ENCODE data around the gene SHROOM1. TPM values are rescaled to one million over a fixed set of nuclear protein-coding genes. Genes with fewer than 3 reads are reported as not detected.

Gene SHROOM1
- polyA plus RNA-seq, 1 donor from 2014 or later: 1.8 TPM

- H2AFZ ChIP-seq (ENCODE audit: low read depth, low read length): no peak overlapping the region
- no peaks in the 10 kb centered on the region for H3K9me2 ChIP-seq (ENCODE audit: insufficient read depth, low read length)
- H4K20me1 ChIP-seq (ENCODE audit: insufficient read depth): no peaks in the 10 kb centered on the region
- H3K9me3 ChIP-seq (ENCODE audit: low read length): no peaks in the 10 kb centered on the region
- H3K4me2 ChIP-seq (ENCODE audit: low read length): no peak overlapping the region
- H3K9ac ChIP-seq (ENCODE audit: low read length): no peak overlapping the region
- H3K4me3 ChIP-seq (ENCODE audit: low read length): no peak overlapping the region
- H3F3A ChIP-seq (ENCODE audit: insufficient read depth, low read length, poor library complexity, severe bottlenecking): no peaks in the 10 kb centered on the region
- peaks cover 4% of the 10 kb centered on the region for H3K27me3 ChIP-seq (ENCODE audit: insufficient read depth, low read depth, low read length)
- peaks cover 29% of the 10 kb centered on the region for H3K79me2 ChIP-seq (replicated peaks; ENCODE audit: insufficient read depth, low read length)
- TF ChIP-seq POLR2AphosphoS5 (IDR thresholded peaks at IDR 0.05): no peak
- no peak for TF ChIP-seq REST (IDR thresholded peaks at IDR 0.05; ENCODE audit: borderline replicate concordance)
- TF ChIP-seq SMC3 (conservative IDR thresholded peaks at IDR 0.05; ENCODE audit: poor library complexity): no peak
- no peak for TF ChIP-seq MXI1 (conservative IDR thresholded peaks at IDR 0.05; ENCODE audit: poor library complexity, severe bottlenecking)
- TF ChIP-seq RAD21 (conservative IDR thresholded peaks at IDR 0.05): no peak
- TF ChIP-seq TAF1 (IDR thresholded peaks at IDR 0.05; ENCODE audit: low read depth): no peak
- TF ChIP-seq EZH2 (IDR thresholded peaks at IDR 0.05; ENCODE audit: borderline replicate concordance, insufficient read depth, low read length, poor library complexity, severe bottlenecking): no peak
- TF ChIP-seq EP300 (conservative IDR thresholded peaks at IDR 0.05; ENCODE audit: poor library complexity, severe bottlenecking): no peak
- no peak for TF ChIP-seq CTCF (IDR thresholded peaks at IDR 0.05; ENCODE audit: poor library complexity, severe bottlenecking)
- no peak overlapping the region for H3K27ac ChIP-seq (ENCODE audit: low read length)
- H3K36me3 ChIP-seq (ENCODE audit: insufficient read depth, low read length): no peaks in the 10 kb centered on the region
Observed at GRCh38 chr5:132773114-132773513, 57.3 kb downstream of the SHROOM1 start.

GRCh38 chr5:132772291-132773070 is 58.0 kb downstream of the SHROOM1 start:
- H3K36me3 ChIP-seq (ENCODE audit: insufficient read depth, low read length): no peaks in the 10 kb centered on the region
- H3K4me2 ChIP-seq (ENCODE audit: low read length): no peak overlapping the region
- no peaks in the 10 kb centered on the region for H3F3A ChIP-seq (ENCODE audit: insufficient read depth, low read length, poor library complexity, severe bottlenecking)
- no peak for TF ChIP-seq REST (IDR thresholded peaks at IDR 0.05; ENCODE audit: borderline replicate concordance)
- TF ChIP-seq SMC3 (conservative IDR thresholded peaks at IDR 0.05; ENCODE audit: poor library complexity): no peak
- TF ChIP-seq MXI1 (conservative IDR thresholded peaks at IDR 0.05; ENCODE audit: poor library complexity, severe bottlenecking): no peak
- TF ChIP-seq EP300 (conservative IDR thresholded peaks at IDR 0.05; ENCODE audit: poor library complexity, severe bottlenecking): no peak
- TF ChIP-seq RAD21 (conservative IDR thresholded peaks at IDR 0.05): no peak
- no peak for TF ChIP-seq TAF1 (IDR thresholded peaks at IDR 0.05; ENCODE audit: low read depth)
- no peak for TF ChIP-seq CTCF (IDR thresholded peaks at IDR 0.05; ENCODE audit: poor library complexity, severe bottlenecking)
- TF ChIP-seq EZH2 (IDR thresholded peaks at IDR 0.05; ENCODE audit: borderline replicate concordance, insufficient read depth, low read length, poor library complexity, severe bottlenecking): no peak
- TF ChIP-seq POLR2AphosphoS5 (IDR thresholded peaks at IDR 0.05): no peak
- H3K9me2 ChIP-seq (ENCODE audit: insufficient read depth, low read length): no peaks in the 10 kb centered on the region
- no peak overlapping the region for H3K4me3 ChIP-seq (ENCODE audit: low read length)
- H3K27me3 ChIP-seq (ENCODE audit: insufficient read depth, low read depth, low read length): peaks cover under 1% of the 10 kb centered on the region
- no peak overlapping the region for H3K9ac ChIP-seq (ENCODE audit: low read length)
- H3K79me2 ChIP-seq (replicated peaks; ENCODE audit: insufficient read depth, low read length): peaks cover 29% of the 10 kb centered on the region
- no peak overlapping the region for H3K27ac ChIP-seq (ENCODE audit: low read length)
- no peaks in the 10 kb centered on the region for H4K20me1 ChIP-seq (ENCODE audit: insufficient read depth)
- H3K9me3 ChIP-seq (ENCODE audit: low read length): no peaks in the 10 kb centered on the region
- no peak overlapping the region for H2AFZ ChIP-seq (ENCODE audit: low read depth, low read length)
